CD14-positive monocyte (primary cell): Measurements from ENCODE around the gene LYSMD3. TPM values are rescaled to one million over a fixed set of nuclear protein-coding genes. Genes with fewer than 3 reads are reported as not detected.

Experiments
- DNase-seq, 3 donors: peaks; one replicate each; pipeline ENCODE4 v3.0.0-alpha.2; 2011 to 2022
- H2AFZ ChIP-seq: 2 replicates; pipeline ENCODE4 v1.6.0; 2012; ENCODE audit warnings: mild to moderate bottlenecking, low read depth, low read length, inconsistent platforms; ENCODE audit not compliant: insufficient read depth, poor library complexity, severe bottlenecking
- H3K27ac ChIP-seq, 2 donors: 1 replicate in 1 of 2; 2 replicates in 1 of 2; pipeline ENCODE4 v1.5.1; 2012 to 2013; ENCODE audit warnings: low read length in 2 of 2, control low read depth in 1 of 2, inconsistent platforms in 1 of 2, low read depth in 1 of 2, mild to moderate bottlenecking in 1 of 2
- H3K27me3 ChIP-seq, 2 donors: one replicate each; pipeline versions ENCODE4 v1.6.0 to v1.6.1; 2011 to 2013; ENCODE audit warnings: low read length in 2 of 2; ENCODE audit not compliant: control insufficient read depth in 2 of 2, insufficient read depth in 2 of 2
- H3K36me3 ChIP-seq, 2 donors: replicated peaks in 1 of 2; 1 replicate in 1 of 2; 2 replicates in 1 of 2; pipeline versions ENCODE4 v1.5.1 to v1.6.1; 2012 to 2013; ENCODE audit warnings: low read length in 2 of 2, control low read depth in 1 of 2, inconsistent platforms in 1 of 2, mild to moderate bottlenecking in 1 of 2; ENCODE audit not compliant: insufficient read depth in 2 of 2, control insufficient read depth in 1 of 2
- H3K4me1 ChIP-seq, 2 donors: 1 replicate in 1 of 2; 2 replicates in 1 of 2; pipeline versions ENCODE4 v1.5.1 to v1.6.1; 2012 to 2013; ENCODE audit warnings: low read length in 2 of 2, control low read depth in 1 of 2, inconsistent platforms in 1 of 2, mild to moderate bottlenecking in 1 of 2, moderate library complexity in 1 of 2; ENCODE audit not compliant: insufficient read depth in 2 of 2, control insufficient read depth in 1 of 2
- H3K4me2 ChIP-seq: replicated peaks from 2 replicates; pipeline ENCODE3; 2012; ENCODE audit warnings: low read length, moderate library complexity, mild to moderate bottlenecking; ENCODE audit not compliant: poor library complexity, severe bottlenecking; ENCODE audit errors: extremely low read depth
- H3K4me3 ChIP-seq, 3 experiments: fragments of 200-600 bp in 1 of 3; sonication (generic) in 1 of 3; replicated peaks in 1 of 3; 1 replicate in 2 of 3; 2 replicates in 1 of 3; pipeline ENCODE4 v1.5.1; 2011 to 2013; ENCODE audit warnings: low read length in 3 of 3, mild to moderate bottlenecking in 3 of 3, control low read depth in 2 of 3, low read depth in 2 of 3, inconsistent platforms in 1 of 3, moderate library complexity in 1 of 3
- H3K79me2 ChIP-seq: 2 replicates; pipeline ENCODE4 v1.6.0; 2012; ENCODE audit warnings: mild to moderate bottlenecking, control low read depth, inconsistent platforms, low read length, moderate library complexity; ENCODE audit not compliant: insufficient read depth
- H3K9ac ChIP-seq: 2 replicates; pipeline ENCODE4 v1.6.0; 2017; ENCODE audit warnings: low read length, mild to moderate bottlenecking; ENCODE audit not compliant: insufficient read depth, poor library complexity, severe bottlenecking
- H3K9me3 ChIP-seq, 2 donors: replicated peaks in 1 of 2; 1 replicate in 1 of 2; 2 replicates in 1 of 2; pipeline versions ENCODE4 v1.5.1 to v1.6.1; 2012 to 2013; ENCODE audit warnings: low read length in 2 of 2, control low read depth in 1 of 2; ENCODE audit not compliant: control insufficient read depth in 1 of 2, insufficient read depth in 1 of 2
- H4K20me1 ChIP-seq: 2 replicates; pipeline ENCODE4 v1.6.0; 2012; ENCODE audit warnings: mild to moderate bottlenecking, low read length, control low read depth, moderate library complexity; ENCODE audit not compliant: insufficient read depth
- H3K27ac Mint-ChIP-seq, 7 donors: one replicate each; pipeline ENCODE4 v1.8.0; 2020; ENCODE audit warnings: mild to moderate bottlenecking in 7 of 7, mixed read lengths in 7 of 7, moderate library complexity in 6 of 7, inconsistent platforms in 2 of 7
- H3K27me3 Mint-ChIP-seq, 3 donors: one replicate each; pipeline ENCODE4 v1.8.0; 2021 to 2022; ENCODE audit warnings: low read depth in 3 of 3, mild to moderate bottlenecking in 3 of 3, mixed read lengths in 3 of 3, moderate library complexity in 3 of 3, inconsistent platforms in 1 of 3
- H3K36me3 Mint-ChIP-seq, 2 donors: one replicate each; pipeline ENCODE4 v1.8.0; 2020; ENCODE audit warnings: mixed read lengths in 2 of 2, inconsistent platforms in 1 of 2, mild to moderate bottlenecking in 1 of 2
- H3K4me1 Mint-ChIP-seq: one replicate; pipeline ENCODE4 v1.8.0; 2020; ENCODE audit warnings: mild to moderate bottlenecking, mixed read lengths
- H3K4me3 Mint-ChIP-seq, 2 donors: one replicate each; pipeline ENCODE4 v1.8.0; 2020; ENCODE audit warnings: mild to moderate bottlenecking in 2 of 2, mixed read lengths in 2 of 2, moderate library complexity in 1 of 2
- H3K9me3 Mint-ChIP-seq, 7 donors: one replicate each; pipeline ENCODE4 v1.8.0; 2020 to 2022; ENCODE audit warnings: mixed read lengths in 7 of 7, mild to moderate bottlenecking in 6 of 7, moderate library complexity in 6 of 7, inconsistent platforms in 2 of 7
- CTCF ChIP-seq: fragments of 200-600 bp; IDR thresholded peaks from one replicate; pipeline ENCODE4 v1.8.0; 2022; ENCODE audit warnings: antibody characterized with exemption, mild to moderate bottlenecking
- WGBS: methylation state at CpG from one replicate; pipeline ENCODE4 v1.1.5; 2013; ENCODE audit warnings: missing lambda C conversion rate; ENCODE audit not compliant: insufficient coverage; 5-methylcytosine and 5-hydroxymethylcytosine counted together
- intact Hi-C, 2 donors: fragments of 100-400 bp; cut with micrococcal nuclease; formaldehyde crosslinking; loops; one replicate each; pipeline versions ENCODE4 v1.15.0 to v1.15.1; 2023
- polyA plus RNA-seq, 3 donors: library from polyadenylated mRNA; depleted of rRNA in 1 of 3; unstranded in 2 of 3; stranded (reverse) in 1 of 3; fragments of 300-500 nt in 2 of 3; fragments of >200 nt in 1 of 3; fragmentation: Illumina TruSeq in 2 of 3; gene quantifications; 1 replicate in 2 of 3; 2 replicates in 1 of 3; pipeline ENCODE4 v1.2.3, GENCODE V29; 2012 to 2021

The LYSMD3 gene
- polyA plus RNA-seq, 3 donors, result 6.0 to 12.1 (median 8.4) TPM

GRCh38 chr5:90557871-90558270 lies 28.5 kb upstream of the LYSMD3 start:
- peaks cover 0 to 3% of the 10 kb centered on the region in 2 donors for H3K36me3 Mint-ChIP-seq
- H3K27me3 ChIP-seq, result peaks cover 83 to 90% of the 10 kb centered on the region in 2 donors
- H3K9ac ChIP-seq, result no peak overlapping the region
- peaks cover 56 to 75% (median 64%) of the 10 kb centered on the region in 3 donors for H3K27me3 Mint-ChIP-seq
- DNase-seq, result no peak
- H4K20me1 ChIP-seq, result no peaks in the 10 kb centered on the region
- H3K27ac Mint-ChIP-seq, result no peak overlapping the region
- H3K36me3 ChIP-seq, result no peaks in the 10 kb centered on the region
- no peak for TF ChIP-seq CTCF
- 62% methylated on average over 2 of the region's 3 CpGs for WGBS
- H3K4me1 ChIP-seq, result peaks cover 10 to 11% of the 10 kb centered on the region in 2 donors
- H2AFZ ChIP-seq, result peak overlapping the region; percentile 63
- no peak overlapping the region for H3K27ac ChIP-seq
- H3K4me1 Mint-ChIP-seq, result peaks cover 11% of the 10 kb centered on the region
- H3K79me2 ChIP-seq, result no peaks in the 10 kb centered on the region
- peaks cover 0 to 6% (median 3%) of the 10 kb centered on the region in 7 donors for H3K9me3 Mint-ChIP-seq
- peak overlapping the region in 1 of 2 donors; percentile 89 for H3K4me3 Mint-ChIP-seq
- peak overlapping the region in 1 of 3 experiments; percentile 54 for H3K4me3 ChIP-seq
- peak overlapping the region; percentile 71 for H3K4me2 ChIP-seq
- H3K9me3 ChIP-seq, result peaks cover 0 to 17% of the 10 kb centered on the region in 2 donors
- intact Hi-C loops, result no loop called here

- Mint-ChIP-seq H3K4me1 (peaks cover 11% of the 10 kb centered on the region), H3K36me3 (peaks cover 0 to 3% of the 10 kb centered on the region in 2 donors), H3K27me3 (peaks cover 60 to 79% (median 66%) of the 10 kb centered on the region in 3 donors), H3K4me3 (peak overlapping the region in 1 of 2 donors; percentile 66), H3K9me3 (peaks cover 0 to 6% (median 3%) of the 10 kb centered on the region in 7 donors), H3K27ac (peak overlapping the region in 1 of 7 donors; percentile 10)
- no peak overlapping the region for H3K9ac ChIP-seq
- H3K4me2 ChIP-seq, result no peak overlapping the region
- peaks cover 0 to 17% of the 10 kb centered on the region in 2 donors for H3K9me3 ChIP-seq
- peaks cover 88 to 94% of the 10 kb centered on the region in 2 donors for H3K27me3 ChIP-seq
- peaks cover 10 to 11% of the 10 kb centered on the region in 2 donors for H3K4me1 ChIP-seq
- no peaks in the 10 kb centered on the region for H4K20me1 ChIP-seq
- intact Hi-C loops, result no loop called here
- H3K36me3 ChIP-seq, result no peaks in the 10 kb centered on the region
- 59% methylated on average over 5 of the region's 9 CpGs for WGBS
- no peak for DNase-seq
- no peak overlapping the region for H3K4me3 ChIP-seq
- no peaks in the 10 kb centered on the region for H3K79me2 ChIP-seq
- TF ChIP-seq CTCF, result no peak
- H2AFZ ChIP-seq, result no peak overlapping the region
- H3K27ac ChIP-seq, result no peak overlapping the region
Measured at GRCh38 chr5:90557391-90557790, 28.0 kb upstream of the LYSMD3 start.
